A673 (cell line): Measurements from ENCODE around the gene TLE4. TPM values are rescaled to one million over a fixed set of nuclear protein-coding genes. Genes with fewer than 3 reads are reported as not detected.

Source experiments
- BruUV-seq: library from RNA; stranded (reverse); fragments of 400-500 nt; replicated peaks from 2 replicates; lab custom pipeline; 2021; lab: Mats Ljungman, UMichigan
- CTCF ChIA-PET: fragments of 300-600 bp; sonication (Branson Sonifier 250); formaldehyde crosslinking; loops from one replicate; lab custom pipeline; 2022; ENCODE audit warnings: antibody characterized with exemption; lab: Charles Lee
- POLR2A ChIA-PET: fragments of 300-600 bp; sonication (Branson Sonifier 250); formaldehyde crosslinking; loops from one replicate; lab custom pipeline; 2022; ENCODE audit warnings: antibody characterized with exemption; ENCODE audit not compliant: low non-redundant PET; lab: Charles Lee
- DNase-seq: peaks from one replicate; pipeline ENCODE4 v3.0.0-alpha.2; 2015; ENCODE audit warnings: low spot score
- H3K27ac ChIP-seq: fragments of 200-600 bp; sonication (generic); 2 replicates; pipeline ENCODE4 v1.5.1; 2016; ENCODE audit warnings: mixed run types, low read depth, mild to moderate bottlenecking, mixed read lengths, antibody characterized with exemption, low read length; ENCODE audit not compliant: poor library complexity, severe bottlenecking
- H3K27me3 ChIP-seq: fragments of 200-600 bp; sonication (generic); replicated peaks from 2 replicates; pipeline ENCODE4 v1.6.1; 2017; ENCODE audit warnings: mixed run types, low read depth, mild to moderate bottlenecking, mixed read lengths, antibody characterized with exemption, low read length; ENCODE audit not compliant: insufficient read depth, poor library complexity
- H3K36me3 ChIP-seq: fragments of 200-600 bp; sonication (generic); 2 replicates; pipeline ENCODE4 v1.6.1; 2016; ENCODE audit warnings: mixed run types, mild to moderate bottlenecking, mixed read lengths, antibody characterized with exemption, low read length; ENCODE audit not compliant: insufficient read depth, poor library complexity, severe bottlenecking
- H3K4me1 ChIP-seq: fragments of 200-600 bp; sonication (generic); 2 replicates; pipeline ENCODE4 v1.6.1; 2017; ENCODE audit warnings: mixed run types, mild to moderate bottlenecking, mixed read lengths, antibody characterized with exemption, low read length; ENCODE audit not compliant: insufficient read depth, poor library complexity, severe bottlenecking
- H3K4me3 ChIP-seq: fragments of 200-600 bp; sonication (generic); 2 replicates; pipeline ENCODE4 v1.5.1; 2016; ENCODE audit warnings: low read depth, mixed run types, mild to moderate bottlenecking, mixed read lengths, low read length; ENCODE audit not compliant: poor library complexity, severe bottlenecking
- H3K9me3 ChIP-seq: fragments of 200-600 bp; sonication (generic); 2 replicates; pipeline ENCODE4 v1.6.1; 2016; ENCODE audit warnings: mixed run types, low read depth, mild to moderate bottlenecking, mixed read lengths, antibody characterized with exemption, low read length; ENCODE audit not compliant: poor library complexity, severe bottlenecking
- EZH2 ChIP-seq: fragments of 200-600 bp; sonication (generic); IDR thresholded peaks from 2 replicates; pipeline ENCODE4 v1.6.1; 2017; ENCODE audit warnings: borderline replicate concordance, low read depth, mild to moderate bottlenecking, mixed read lengths, antibody characterized with exemption, low read length; ENCODE audit not compliant: poor library complexity, severe bottlenecking
- intact Hi-C: fragments of 100-400 bp; cut with micrococcal nuclease; formaldehyde crosslinking; loops from one replicate; pipeline ENCODE4 v1.10.0; 2022; ENCODE audit not compliant: unreplicated experiment
- total RNA-seq: library from RNA; stranded (reverse); gene quantifications from 2 replicates; pipeline ENCODE4 v1.2.3, GENCODE V29; 2021
- TF ChIP-seq, protein P1 (sequence below): fragments of 300-800, 200-600 bp; sonication (generic); conservative IDR thresholded peaks from 2 replicates; pipeline ENCODE4 v1.5.1; 2017; ENCODE audit warnings: low read depth, mild to moderate bottlenecking, antibody characterized with exemption, low read length, moderate library complexity, mixed read lengths

Gene TLE4
- total RNA-seq, 1 experiment from 2014 or later, result 21.3 TPM

DNA sequence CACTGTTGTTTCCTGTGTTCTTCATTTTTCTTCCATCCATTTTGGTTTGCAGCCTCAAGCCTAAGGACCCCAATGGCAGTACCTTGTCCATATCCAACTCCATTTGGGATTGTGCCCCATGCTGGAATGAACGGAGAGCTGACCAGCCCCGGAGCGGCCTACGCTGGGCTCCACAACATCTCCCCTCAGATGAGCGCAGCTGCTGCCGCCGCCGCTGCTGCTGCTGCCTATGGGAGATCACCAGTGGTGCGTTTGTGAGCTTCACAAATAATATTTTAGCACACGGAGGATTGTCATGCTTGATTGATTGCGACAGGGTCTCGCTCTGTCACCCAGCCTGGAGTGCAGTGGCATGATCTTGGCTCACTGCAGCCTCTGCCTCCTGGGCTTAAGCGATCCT, 136.8 kb downstream of the TLE4 start:
- ChIA-PET CTCF (no interaction called here), POLR2A (no interaction called here)
- no peaks in the 10 kb centered on the region for H3K4me1 ChIP-seq
- intact Hi-C loops, result no loop called here
- no peak overlapping the region for H3K27ac ChIP-seq
- H3K27me3 ChIP-seq, result no peaks in the 10 kb centered on the region
- H3K9me3 ChIP-seq, result no peaks in the 10 kb centered on the region
- DNase-seq, result no peak
- no peak overlapping the region for H3K4me3 ChIP-seq
- BruUV-seq, result no TSS peak
- H3K36me3 ChIP-seq, result no peaks in the 10 kb centered on the region
- TF ChIP-seq, protein P1, sequence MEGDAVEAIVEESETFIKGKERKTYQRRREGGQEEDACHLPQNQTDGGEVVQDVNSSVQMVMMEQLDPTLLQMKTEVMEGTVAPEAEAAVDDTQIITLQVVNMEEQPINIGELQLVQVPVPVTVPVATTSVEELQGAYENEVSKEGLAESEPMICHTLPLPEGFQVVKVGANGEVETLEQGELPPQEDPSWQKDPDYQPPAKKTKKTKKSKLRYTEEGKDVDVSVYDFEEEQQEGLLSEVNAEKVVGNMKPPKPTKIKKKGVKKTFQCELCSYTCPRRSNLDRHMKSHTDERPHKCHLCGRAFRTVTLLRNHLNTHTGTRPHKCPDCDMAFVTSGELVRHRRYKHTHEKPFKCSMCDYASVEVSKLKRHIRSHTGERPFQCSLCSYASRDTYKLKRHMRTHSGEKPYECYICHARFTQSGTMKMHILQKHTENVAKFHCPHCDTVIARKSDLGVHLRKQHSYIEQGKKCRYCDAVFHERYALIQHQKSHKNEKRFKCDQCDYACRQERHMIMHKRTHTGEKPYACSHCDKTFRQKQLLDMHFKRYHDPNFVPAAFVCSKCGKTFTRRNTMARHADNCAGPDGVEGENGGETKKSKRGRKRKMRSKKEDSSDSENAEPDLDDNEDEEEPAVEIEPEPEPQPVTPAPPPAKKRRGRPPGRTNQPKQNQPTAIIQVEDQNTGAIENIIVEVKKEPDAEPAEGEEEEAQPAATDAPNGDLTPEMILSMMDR, result no peak
- TF ChIP-seq EZH2, result no peak

DNA sequence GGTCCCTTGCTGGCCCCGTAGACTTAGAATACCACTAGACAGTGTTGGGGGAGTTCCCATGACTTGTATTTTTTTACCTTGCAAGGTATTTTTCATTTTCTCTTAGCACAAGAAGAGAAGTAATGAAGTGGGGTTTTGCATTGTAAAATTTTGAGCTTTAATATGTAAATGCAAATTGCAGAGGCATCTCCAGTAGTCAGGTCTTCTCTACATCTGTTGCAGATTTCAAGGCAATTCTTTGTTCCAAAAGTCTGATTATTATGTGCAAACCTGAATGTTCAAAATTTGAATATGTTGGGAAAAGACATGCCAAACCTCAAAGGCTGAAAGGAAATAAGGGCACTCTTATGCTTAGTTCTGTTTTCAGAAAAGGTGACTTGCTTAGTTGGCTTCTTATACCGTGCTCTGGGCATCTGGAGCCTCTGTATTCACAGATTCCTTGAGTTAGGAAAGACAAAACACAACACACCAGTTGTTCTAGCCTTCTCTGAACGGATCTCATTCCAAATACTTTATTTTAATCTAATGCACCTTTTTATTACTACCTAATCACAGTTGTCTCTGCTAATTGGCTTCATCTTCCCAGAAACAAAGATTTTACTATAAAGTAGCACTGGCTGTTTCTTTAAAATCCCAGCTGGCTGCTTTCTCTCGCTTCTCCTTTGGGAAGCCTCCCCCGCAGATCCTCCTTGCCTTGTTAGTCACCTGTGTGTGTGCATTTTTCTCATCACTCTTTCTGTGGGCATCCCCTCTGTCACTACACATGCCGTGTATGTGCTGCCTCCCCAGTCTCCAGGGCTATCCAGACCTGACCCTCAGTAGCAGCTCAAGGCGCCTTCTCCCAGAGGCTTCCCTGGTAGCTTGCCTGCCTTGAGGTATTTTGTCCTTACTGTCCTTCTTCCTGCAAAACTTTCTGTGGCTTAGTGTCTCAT, 138.2 kb downstream of the TLE4 start:
- intact Hi-C loops, result no loop called here
- no peaks in the 10 kb centered on the region for H3K27me3 ChIP-seq
- no peak for TF ChIP-seq EZH2
- TF ChIP-seq, protein P1, result no peak
- ChIA-PET CTCF (no interaction called here), POLR2A (no interaction called here)
- DNase-seq, result no peak
- H3K4me1 ChIP-seq, result no peaks in the 10 kb centered on the region
- H3K4me3 ChIP-seq, result no peak overlapping the region
- no TSS peak for BruUV-seq
- H3K36me3 ChIP-seq, result no peaks in the 10 kb centered on the region
- no peak overlapping the region for H3K27ac ChIP-seq
- no peaks in the 10 kb centered on the region for H3K9me3 ChIP-seq

DNA sequence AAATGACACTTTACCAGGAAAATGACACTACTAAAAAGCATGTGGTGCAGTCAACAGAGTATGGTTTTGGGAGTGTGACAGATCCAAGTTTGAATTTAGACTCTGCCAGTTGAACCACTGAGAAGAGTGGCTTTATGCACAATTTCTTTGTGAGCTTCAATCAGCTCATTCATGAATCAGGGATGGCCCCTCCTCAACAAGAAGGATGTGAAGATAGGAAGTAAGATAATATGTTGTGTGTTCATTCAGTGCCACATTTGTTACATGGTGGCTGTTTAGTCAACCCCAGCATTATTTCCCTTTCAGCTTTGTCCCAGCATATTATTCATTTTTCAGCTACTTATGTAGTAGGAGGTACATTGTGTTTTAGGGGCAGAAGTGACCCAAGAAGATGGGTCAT, 140.1 kb downstream of the TLE4 start:
- Histone ChIP-seq H3K27ac (no peak overlapping the region), H3K4me1 (no peaks in the 10 kb centered on the region), H3K27me3 (no peaks in the 10 kb centered on the region), H3K4me3 (no peak overlapping the region), H3K9me3 (no peaks in the 10 kb centered on the region), H3K36me3 (no peaks in the 10 kb centered on the region)
- CTCF ChIA-PET, result no interaction called here
- DNase-seq, result no peak
- TF ChIP-seq, protein P1, result no peak
- TF ChIP-seq EZH2, result no peak
- POLR2A ChIA-PET, result no interaction called here
- intact Hi-C loops, result no loop called here
- no TSS peak for BruUV-seq
